ENCODE results near the gene ACTRT2. TPM values are rescaled to one million over a fixed set of nuclear protein-coding genes. Genes with fewer than 3 reads are reported as not detected.

ACTRT2 gene
- total and polyA plus RNA-seq, 10 donors: not detected

DNA sequence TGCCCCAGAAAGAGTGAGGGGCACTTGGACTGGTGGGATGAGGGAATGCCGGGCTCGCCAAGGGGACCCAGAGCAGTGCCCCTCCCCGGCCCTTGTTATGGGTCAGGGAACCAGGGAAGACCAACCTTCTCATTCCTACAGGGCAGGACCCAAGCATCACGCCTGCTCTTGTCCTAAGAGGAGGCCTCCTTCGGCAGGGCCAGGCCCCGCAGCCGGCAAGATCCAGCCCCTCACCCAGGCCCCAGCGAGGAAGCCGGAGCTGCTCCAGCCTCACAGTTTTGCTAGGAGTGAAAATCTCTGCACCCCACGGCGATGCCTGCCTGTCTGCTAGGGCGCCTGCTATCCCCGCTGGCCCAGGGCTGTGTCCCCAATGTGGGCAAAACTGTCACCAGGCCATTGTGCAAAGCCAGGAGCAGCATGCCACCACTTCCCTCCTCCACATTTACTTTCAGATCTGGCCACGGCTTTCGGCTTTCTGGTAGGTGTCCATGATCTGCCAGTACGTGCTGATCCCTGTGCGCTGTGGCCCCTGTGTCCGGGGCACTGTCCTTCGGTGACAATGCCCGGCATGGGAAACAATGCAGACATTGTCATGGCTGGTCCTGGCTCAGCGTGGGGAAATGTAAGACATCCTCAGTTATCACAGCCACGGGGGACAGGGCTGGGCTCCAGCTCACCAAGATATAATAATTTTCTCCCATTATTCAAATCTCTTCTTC lies 9.6 kb downstream of the ACTRT2 start:
- Histone ChIP-seq H3K4me3 (no peak overlapping the region), H3K9me3 (no peaks in the 10 kb centered on the region), H3K4me1 (peaks cover 0 to 22% (median 4%) of the 10 kb centered on the region in 6 donors), H3K27me3 (replicated peaks in 1 of 7) (peaks cover 0 to 56% (median 20%) of the 10 kb centered on the region in 7 donors), H3K27ac (no peak overlapping the region), H3K36me3 (no peaks in the 10 kb centered on the region)
- WGBS, 5 donors: 82 to 94% (median 89%) methylated on average over 16 to 22 of the region's 22 CpGs
- intact Hi-C loops (cut with DNase I; ENCODE audit: low total_unique reads): no loop called here
- DNase-seq: peak; percentile 61
- TF ChIP-seq, protein P1, sequence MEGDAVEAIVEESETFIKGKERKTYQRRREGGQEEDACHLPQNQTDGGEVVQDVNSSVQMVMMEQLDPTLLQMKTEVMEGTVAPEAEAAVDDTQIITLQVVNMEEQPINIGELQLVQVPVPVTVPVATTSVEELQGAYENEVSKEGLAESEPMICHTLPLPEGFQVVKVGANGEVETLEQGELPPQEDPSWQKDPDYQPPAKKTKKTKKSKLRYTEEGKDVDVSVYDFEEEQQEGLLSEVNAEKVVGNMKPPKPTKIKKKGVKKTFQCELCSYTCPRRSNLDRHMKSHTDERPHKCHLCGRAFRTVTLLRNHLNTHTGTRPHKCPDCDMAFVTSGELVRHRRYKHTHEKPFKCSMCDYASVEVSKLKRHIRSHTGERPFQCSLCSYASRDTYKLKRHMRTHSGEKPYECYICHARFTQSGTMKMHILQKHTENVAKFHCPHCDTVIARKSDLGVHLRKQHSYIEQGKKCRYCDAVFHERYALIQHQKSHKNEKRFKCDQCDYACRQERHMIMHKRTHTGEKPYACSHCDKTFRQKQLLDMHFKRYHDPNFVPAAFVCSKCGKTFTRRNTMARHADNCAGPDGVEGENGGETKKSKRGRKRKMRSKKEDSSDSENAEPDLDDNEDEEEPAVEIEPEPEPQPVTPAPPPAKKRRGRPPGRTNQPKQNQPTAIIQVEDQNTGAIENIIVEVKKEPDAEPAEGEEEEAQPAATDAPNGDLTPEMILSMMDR (IDR thresholded peaks at IDR 0.05 in 8 of 11, conservative IDR thresholded peaks at IDR 0.05 in 3 of 11): no peak
- TF ChIP-seq POLR2A (IDR thresholded peaks at IDR 0.05): no peak
- TF ChIP-seq POLR2AphosphoS5 (IDR thresholded peaks at IDR 0.05): no peak

DNA sequence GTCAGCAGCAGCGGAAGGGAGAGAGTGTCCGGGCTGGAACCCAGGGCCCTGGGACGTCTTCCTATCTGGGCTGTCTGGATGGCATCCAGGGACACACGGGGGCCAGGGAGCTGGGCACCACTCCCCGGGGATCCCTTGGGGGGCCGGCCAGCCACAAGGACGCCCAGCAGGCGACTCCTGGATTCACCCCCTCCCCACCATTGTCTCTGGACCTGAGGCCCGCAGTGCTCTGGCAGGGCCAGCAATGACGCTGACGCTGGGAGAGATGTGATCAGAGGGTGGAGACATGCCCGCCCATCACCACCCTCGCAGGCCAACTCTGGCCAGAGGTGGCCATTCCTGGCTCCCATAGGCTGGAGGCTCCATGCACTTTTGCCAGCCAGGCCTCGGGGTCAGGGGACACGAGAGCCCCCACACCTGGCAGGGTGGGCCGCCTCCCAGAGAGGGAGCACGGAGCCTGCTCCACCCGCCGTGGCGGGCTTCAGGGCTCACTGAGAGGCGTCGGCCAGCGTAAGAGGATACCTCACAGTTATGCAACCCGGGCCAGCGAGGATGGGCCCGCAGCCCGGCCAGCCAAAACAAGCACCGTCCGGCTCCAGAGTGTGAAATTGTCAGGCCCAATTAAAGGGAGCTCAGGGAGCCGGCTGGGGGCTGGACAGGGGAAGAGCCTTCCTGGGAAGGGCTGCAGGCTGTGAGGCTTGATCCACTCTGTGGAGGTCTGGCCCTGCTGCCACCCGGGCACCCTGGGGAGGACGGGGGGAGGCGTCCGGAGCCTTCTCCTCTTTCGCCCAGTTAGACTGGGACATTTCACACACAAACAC lies 10.3 kb downstream of the ACTRT2 start:
- no peaks in the 10 kb centered on the region for H3K9me3 ChIP-seq
- intact Hi-C loops (cut with DNase I; ENCODE audit: low total_unique reads): no loop called here
- peak; percentile 64 for DNase-seq
- H3K4me1 ChIP-seq: peaks cover 0 to 30% (median 4%) of the 10 kb centered on the region in 6 donors
- TF ChIP-seq, protein P1 (IDR thresholded peaks at IDR 0.05 in 8 of 11, conservative IDR thresholded peaks at IDR 0.05 in 3 of 11): no peak
- TF ChIP-seq POLR2AphosphoS5 (IDR thresholded peaks at IDR 0.05): no peak
- 83 to 93% (median 90%) methylated on average over 14 to 35 of the region's 35 CpGs for WGBS, 5 donors
- H3K27ac ChIP-seq: no peak overlapping the region
- no peak overlapping the region for H3K4me3 ChIP-seq
- H3K27me3 ChIP-seq (replicated peaks in 1 of 7): peaks cover 0 to 59% (median 20%) of the 10 kb centered on the region in 7 donors
- no peaks in the 10 kb centered on the region for H3K36me3 ChIP-seq

DNA sequence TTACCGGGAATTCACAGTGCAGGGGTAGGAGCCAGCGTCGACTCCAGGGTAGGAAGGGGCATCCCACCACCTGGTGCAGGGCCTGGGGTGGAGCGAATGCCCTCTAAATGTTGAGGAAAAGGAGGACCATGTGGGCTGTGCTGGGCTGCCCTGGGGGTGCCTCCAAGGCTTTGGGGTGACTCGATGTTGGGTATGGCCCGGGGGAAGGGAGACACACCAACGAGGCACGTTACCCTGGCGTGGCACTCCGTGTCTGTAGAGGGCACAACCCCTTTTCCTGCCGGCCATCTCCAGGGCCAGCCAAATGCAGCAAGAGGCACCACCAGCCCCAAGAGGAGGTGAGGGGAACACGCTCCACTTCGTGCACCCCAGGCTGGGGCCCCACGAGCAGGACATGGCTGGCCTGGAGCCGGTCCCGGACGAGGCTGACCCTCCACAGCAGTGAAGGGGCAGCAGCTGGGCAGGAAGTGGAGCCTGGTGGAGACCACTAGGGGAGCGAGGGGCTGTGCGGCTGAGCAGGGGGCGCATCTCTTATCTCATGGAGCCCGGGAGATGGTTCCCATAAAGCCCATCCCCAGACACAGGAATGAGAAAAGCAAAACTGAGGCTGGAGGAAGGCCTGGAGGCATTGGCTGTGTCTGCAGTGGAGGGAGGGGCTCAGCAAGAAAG lies 11.2 kb downstream of the ACTRT2 start:
- no peak overlapping the region for H3K27ac ChIP-seq
- no peak overlapping the region for H3K4me3 ChIP-seq
- H3K9me3 ChIP-seq: no peaks in the 10 kb centered on the region
- H3K4me1 ChIP-seq: peaks cover 0 to 31% (median 4%) of the 10 kb centered on the region in 6 donors
- peak; percentile 57 for DNase-seq
- peaks cover 0 to 67% (median 20%) of the 10 kb centered on the region in 7 donors for H3K27me3 ChIP-seq (replicated peaks in 1 of 7)
- WGBS, 5 donors: 86 to 95% (median 92%) methylated on average over 14 to 21 of the region's 21 CpGs
- TF ChIP-seq POLR2AphosphoS5 (IDR thresholded peaks at IDR 0.05): no peak
- TF ChIP-seq, protein P1 (IDR thresholded peaks at IDR 0.05 in 8 of 11, conservative IDR thresholded peaks at IDR 0.05 in 3 of 11): no peak
- TF ChIP-seq POLR2A (IDR thresholded peaks at IDR 0.05): no peak
- H3K36me3 ChIP-seq: no peaks in the 10 kb centered on the region
- intact Hi-C loops (cut with DNase I; ENCODE audit: low total_unique reads): no loop called here
